A549 (cell line): Measurements from ENCODE around the gene UCP3. TPM values are rescaled to one million over a fixed set of nuclear protein-coding genes. Genes with fewer than 3 reads are reported as not detected.

Experiments
- ATAC-seq, 2 experiments: fragments of 200-7000 bp in 1 of 2; fragments of >200 bp in 1 of 2; cut with Nextera tagmentation in 1 of 2; cut with Tn5 transposase in 1 of 2; 3 replicates each; pipeline versions ENCODE4 v1.8.0 to v1.9.1; 2018 to 2020; ENCODE audit warnings: mild to moderate bottlenecking in 1 of 2, moderate library complexity in 1 of 2
- CTCF ChIA-PET: fragments of 300-600 bp; sonication (Branson Sonifier 250); formaldehyde crosslinking; extraction: SDS; loops from one replicate; lab custom pipeline; 2021; ENCODE audit warnings: antibody characterized with exemption, inconsistent platforms; lab: Yijun Ruan, JAX
- POLR2A ChIA-PET: fragments of 350-600 bp; formaldehyde crosslinking; extraction: SDS; loops from one replicate; lab custom pipeline; 2021; ENCODE audit warnings: antibody characterized with exemption, inconsistent platforms; lab: Yijun Ruan, JAX
- DNase-seq, 2 experiments: peaks; one replicate each; pipeline versions ENCODE4 v3.0.0 to v3.0.0-alpha.2; 2011 to 2016; ENCODE audit warnings: low read depth in 1 of 2, low spot score in 1 of 2
- FAIRE-seq: peaks from 2 replicates; lab custom pipeline; 2011; peaks lifted over from hg19 to GRCh38; lab: Jason Lieb, UNC
- H3K27ac ChIP-seq, 2 experiments: fragments of >200 bp; sonication (Bioruptor Twin); formaldehyde crosslinking; 3 replicates each; pipeline ENCODE4 v1.5.1; 2016 to 2017
- H3K4me1 ChIP-seq: fragments of >200 bp; sonication (Bioruptor Twin); formaldehyde crosslinking; 3 replicates; pipeline ENCODE4 v1.6.1; 2016
- H3K4me2 ChIP-seq: fragments of >200 bp; sonication (Bioruptor Twin); formaldehyde crosslinking; 3 replicates; pipeline ENCODE4 v1.6.1; 2016
- H3K4me3 ChIP-seq: fragments of >200 bp; sonication (Bioruptor Twin); formaldehyde crosslinking; 3 replicates; pipeline ENCODE4 v1.5.1; 2016
- H3K9me3 ChIP-seq: fragments of >200 bp; sonication (Bioruptor Twin); formaldehyde crosslinking; 3 replicates; pipeline ENCODE4 v1.6.1; 2016
- CHD4 ChIP-seq: fragments of 200-600 bp; sonication (generic); IDR thresholded peaks from 2 replicates; pipeline ENCODE4 v1.6.1; 2016; ENCODE audit warnings: antibody characterized with exemption, mild to moderate bottlenecking, borderline replicate concordance
- FOSL2 ChIP-seq, 2 experiments: fragments of 450-650 bp in 1 of 2; fragments of >200 bp in 1 of 2; sonication (Bioruptor Twin) in 1 of 2; formaldehyde crosslinking; IDR thresholded peaks; 2 replicates each; pipeline versions ENCODE4 v1.5.0 to v1.6.1; 2016 to 2020; ENCODE audit warnings: mild to moderate bottlenecking in 1 of 2, moderate library complexity in 1 of 2
- HOXB13 ChIP-seq: fragments of 250-450 bp; sonication (Bioruptor Pico); IDR thresholded peaks from 2 replicates; pipeline ENCODE4 v1.5.0; 2020; ENCODE audit warnings: low read depth, mild to moderate bottlenecking, moderate library complexity
- KDM5A ChIP-seq: fragments of 200-600 bp; sonication (generic); IDR thresholded peaks from 2 replicates; pipeline ENCODE4 v1.6.1; 2016; ENCODE audit warnings: antibody characterized with exemption, mild to moderate bottlenecking
- MAFK ChIP-seq: fragments of 450-650 bp; IDR thresholded peaks from 2 replicates; pipeline ENCODE4 v1.6.1; 2014; ENCODE audit not compliant: partially characterized antibody
- NR3C1 ChIP-seq: fragments of >200 bp; sonication (Bioruptor Twin); formaldehyde crosslinking; IDR thresholded peaks from 3 replicates; pipeline ENCODE4 v1.6.1; 2017
- SMC3 ChIP-seq: fragments of >200 bp; sonication (Bioruptor Twin); formaldehyde crosslinking; IDR thresholded peaks from 3 replicates; pipeline ENCODE4 v1.6.1; 2018; ENCODE audit warnings: inconsistent platforms
- TP53 ChIP-seq: fragments of 250-450 bp; sonication (Bioruptor Pico); IDR thresholded peaks from 2 replicates; pipeline ENCODE4 v1.5.0; 2021; ENCODE audit warnings: mild to moderate bottlenecking, moderate library complexity
- ZNF302 ChIP-seq: fragments of 250-450 bp; sonication (Bioruptor Pico); IDR thresholded peaks from 2 replicates; pipeline ENCODE4 v1.9.0; 2021; ENCODE audit warnings: inconsistent platforms, mild to moderate bottlenecking, moderate library complexity
- WGBS: methylation state at CpG from one replicate; pipeline ENCODE4 v1.1.6; 2017; ENCODE audit errors: missing lambda C conversion rate; 5-methylcytosine and 5-hydroxymethylcytosine counted together
- polyA plus RNA-seq, 4 experiments: library from polyadenylated mRNA; depleted of rRNA in 3 of 4; stranded (reverse); fragments of >200 nt; fragmentation: RNase III in 1 of 4; extraction: RNeasy Plus Mini Kit Qiagen cat#74134 plus additional on column Dnase treatment in 1 of 4; gene quantifications; 2 replicates in 3 of 4; 3 replicates in 1 of 4; pipeline ENCODE4 v1.2.3, GENCODE V29; 2011 to 2017
- TF ChIP-seq, protein P1 (sequence below): fragments of 250-450 bp; sonication (Bioruptor Pico); IDR thresholded peaks from 2 replicates; pipeline ENCODE4 v1.5.0; 2020; ENCODE audit warnings: low read depth, mild to moderate bottlenecking, moderate library complexity
- TF ChIP-seq, protein P2 (sequence below): fragments of >200 bp; sonication (Bioruptor Twin); formaldehyde crosslinking; IDR thresholded peaks from 3 replicates; pipeline ENCODE4 v1.6.1; 2016
- TF ChIP-seq, protein P3 (sequence below): fragments of >200 bp; sonication (Bioruptor Twin); formaldehyde crosslinking; IDR thresholded peaks from 2 replicates; pipeline ENCODE4 v1.6.1; 2016
- TF ChIP-seq, protein P4 (sequence below): IDR thresholded peaks from 2 replicates; pipeline ENCODE4 v1.6.1; 2012; ENCODE audit warnings: low read depth, borderline replicate concordance
- TF ChIP-seq, protein P5 (sequence below): IDR thresholded peaks from 2 replicates; pipeline ENCODE4 v1.6.1; 2012
- TF ChIP-seq, protein P6 (sequence below): fragments of 450-650 bp; IDR thresholded peaks from 2 replicates; pipeline ENCODE4 v1.6.1; 2014; ENCODE audit warnings: antibody characterized with exemption
- TF ChIP-seq, protein P7 (sequence below): IDR thresholded peaks from 2 replicates; pipeline ENCODE4 v1.6.1; 2012

UCP3 gene
- polyA plus RNA-seq, 2 of the 4 experiments (the other 2 are of a cell fraction): 1.3 to 1.5 TPM

DNA sequence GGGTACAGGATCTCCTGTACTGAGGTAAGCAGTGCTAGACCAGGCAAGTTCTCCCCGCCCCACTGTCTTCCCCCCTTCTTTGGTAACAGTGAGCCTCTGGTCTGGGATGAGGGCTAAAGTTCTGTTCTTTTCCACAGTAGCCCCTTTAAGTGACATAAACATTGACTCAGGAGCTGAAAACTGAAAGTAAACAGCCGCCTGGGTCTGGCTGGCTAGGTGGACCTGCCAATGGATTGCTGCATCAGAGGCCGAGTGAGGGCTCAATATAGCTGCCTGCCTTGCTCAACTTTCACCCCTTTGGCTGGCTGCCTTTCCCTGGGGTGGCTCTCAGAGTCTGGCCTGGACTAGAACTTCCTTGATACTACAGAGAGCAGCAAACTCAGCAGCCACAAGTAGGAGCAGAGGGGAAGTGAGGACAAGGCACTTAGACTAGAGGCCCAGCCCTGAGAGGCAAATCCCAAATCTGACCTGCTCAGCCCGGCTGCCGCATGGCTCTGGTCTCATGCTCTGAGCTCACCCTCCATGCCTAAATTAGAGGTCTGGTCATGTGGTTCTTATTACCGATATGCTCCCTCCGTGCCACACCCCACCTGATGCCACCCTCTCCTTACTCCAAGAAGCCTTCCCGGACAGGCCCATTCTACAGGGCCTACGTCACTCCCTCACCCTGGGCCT lies 9.6 kb upstream of the UCP3 start:
- peak in 1 of 2 experiments; percentile 60; a peak in 3 of 6 replicates for ATAC-seq
- no peak for DNase-seq
- Histone ChIP-seq H3K4me1 (peaks cover 7% of the 10 kb centered on the region; the same call in 2 of the 3 replicates), H3K4me3 (no peak overlapping the region), H3K9me3 (no peaks in the 10 kb centered on the region), H3K27ac (peak overlapping the region; percentile 14 to 56; a peak in 4 of 6 replicates), H3K4me2 (no peak overlapping the region)
- POLR2A ChIA-PET: no interaction called here
- TF ChIP-seq TP53: no peak
- CTCF ChIA-PET: interaction anchor here (0.5 to 1.6 kb wide), 4 partner anchors 24 to 435 kb away, joined by 3 to 4 read pairs (median 3); no protein-coding TSS in a partner anchor
- FAIRE-seq: no peak
- WGBS: 88% methylated on average over 9 of the region's 9 CpGs

DNA sequence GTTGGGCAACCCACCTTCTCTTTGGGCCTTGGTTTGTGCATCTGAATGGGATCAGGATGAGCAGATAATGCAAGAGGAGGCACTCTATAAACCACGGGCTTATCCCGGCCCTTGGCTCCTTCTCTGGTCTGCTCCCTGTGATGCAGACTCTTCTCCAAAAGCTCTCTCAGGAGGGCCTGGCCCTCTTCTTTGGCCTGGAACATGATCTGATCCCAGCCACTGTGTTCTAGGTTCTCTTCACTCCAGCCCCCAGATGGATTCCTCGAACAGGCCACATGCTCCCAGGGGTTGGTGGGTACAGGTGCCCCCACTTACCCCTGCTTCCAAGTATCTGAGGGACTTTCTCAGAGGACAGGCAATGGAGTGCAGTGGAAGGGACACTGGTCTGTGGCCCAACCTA lies 8.7 kb upstream of the UCP3 start:
- TF ChIP-seq NR3C1 (no peak), HOXB13 (CRISPR knock-in tag) (no peak), CHD4 (no peak)
- TF ChIP-seq, protein P1, sequence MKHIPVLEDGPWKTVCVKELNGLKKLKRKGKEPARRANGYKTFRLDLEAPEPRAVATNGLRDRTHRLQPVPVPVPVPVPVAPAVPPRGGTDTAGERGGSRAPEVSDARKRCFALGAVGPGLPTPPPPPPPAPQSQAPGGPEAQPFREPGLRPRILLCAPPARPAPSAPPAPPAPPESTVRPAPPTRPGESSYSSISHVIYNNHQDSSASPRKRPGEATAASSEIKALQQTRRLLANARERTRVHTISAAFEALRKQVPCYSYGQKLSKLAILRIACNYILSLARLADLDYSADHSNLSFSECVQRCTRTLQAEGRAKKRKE (CRISPR knock-in tag): no peak
- no peak for ATAC-seq
- H3K4me1 ChIP-seq: peaks cover 7% of the 10 kb centered on the region; the same call in 2 of the 3 replicates
- H3K4me3 ChIP-seq: no peak overlapping the region
- DNase-seq: no peak
- CTCF ChIA-PET: interaction anchor here (0.7 to 1.2 kb wide), 2 partner anchors 28 to 1229 kb away, joined by 3 read pairs; no protein-coding TSS in a partner anchor
- no peak overlapping the region for H3K27ac ChIP-seq
- no peak overlapping the region for H3K4me2 ChIP-seq
- 85% methylated on average over 3 of the region's 3 CpGs for WGBS
- no peaks in the 10 kb centered on the region for H3K9me3 ChIP-seq
- FAIRE-seq: no peak
- POLR2A ChIA-PET: no interaction called here

DNA sequence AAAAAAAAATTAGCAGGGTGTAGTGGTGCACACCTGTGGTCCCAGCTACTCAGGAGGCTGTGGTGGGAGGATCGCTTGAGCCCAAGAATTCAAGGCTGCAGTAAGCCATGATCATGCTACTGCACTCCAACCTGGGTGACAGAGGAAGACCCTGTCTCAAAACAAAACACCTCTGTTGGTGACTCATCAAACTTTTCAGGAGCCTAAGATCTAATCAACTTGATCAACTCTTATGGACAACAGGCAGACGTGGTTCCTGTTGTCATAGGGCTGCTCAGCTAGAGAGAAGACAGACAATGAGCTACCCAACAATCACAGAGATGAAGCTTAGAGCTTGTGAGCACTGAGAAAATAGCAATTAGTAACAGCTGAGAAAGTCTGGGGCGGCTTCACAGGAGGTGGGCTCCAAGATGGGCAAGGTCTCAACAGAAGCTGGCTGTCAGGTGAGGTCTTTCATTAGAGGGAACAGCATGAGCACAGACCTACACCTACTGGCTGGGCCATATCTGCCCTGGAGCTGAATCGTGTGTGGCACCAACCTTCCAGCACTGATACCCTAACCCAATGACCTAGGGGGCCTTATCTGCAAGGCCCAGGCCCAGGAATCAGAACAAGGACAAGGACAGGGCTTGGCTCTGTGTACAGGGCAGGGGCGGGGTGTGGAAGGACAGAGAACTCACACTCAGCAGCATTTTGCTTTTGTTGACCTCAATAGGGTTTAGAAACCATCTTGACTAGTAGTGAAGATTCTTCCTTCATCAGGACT lies 7.2 kb upstream of the UCP3 start:
- WGBS: 94% methylated on average over 5 of the region's 5 CpGs

DNA sequence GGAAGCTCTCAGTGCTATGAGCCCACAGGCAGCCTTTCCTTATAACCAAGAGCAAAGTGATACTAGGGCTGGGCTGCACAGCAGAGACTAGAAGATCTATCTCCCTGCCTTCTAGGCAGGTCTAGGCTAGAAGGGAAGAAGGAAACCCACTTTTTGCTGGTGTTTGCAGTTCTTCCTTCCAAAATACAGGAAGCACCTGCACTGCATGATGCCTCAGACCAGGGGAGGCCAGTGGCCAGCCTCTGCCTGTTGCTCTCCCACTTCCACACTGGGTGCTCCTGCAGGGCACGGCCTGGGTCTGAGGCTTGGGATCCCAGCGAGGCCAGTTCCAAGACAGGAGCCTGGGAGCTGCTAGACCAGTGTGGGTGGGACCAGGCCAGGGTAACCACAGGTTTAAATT lies 6.0 kb upstream of the UCP3 start:
- H3K4me2 ChIP-seq: no peak overlapping the region
- ChIA-PET CTCF (no interaction called here), POLR2A (no interaction called here)
- H3K27ac ChIP-seq: no peak overlapping the region
- WGBS: 89% methylated on average over 2 of the region's 2 CpGs
- peaks cover 7% of the 10 kb centered on the region; the same call in 2 of the 3 replicates for H3K4me1 ChIP-seq
- H3K9me3 ChIP-seq: no peaks in the 10 kb centered on the region
- TF ChIP-seq, protein P2, sequence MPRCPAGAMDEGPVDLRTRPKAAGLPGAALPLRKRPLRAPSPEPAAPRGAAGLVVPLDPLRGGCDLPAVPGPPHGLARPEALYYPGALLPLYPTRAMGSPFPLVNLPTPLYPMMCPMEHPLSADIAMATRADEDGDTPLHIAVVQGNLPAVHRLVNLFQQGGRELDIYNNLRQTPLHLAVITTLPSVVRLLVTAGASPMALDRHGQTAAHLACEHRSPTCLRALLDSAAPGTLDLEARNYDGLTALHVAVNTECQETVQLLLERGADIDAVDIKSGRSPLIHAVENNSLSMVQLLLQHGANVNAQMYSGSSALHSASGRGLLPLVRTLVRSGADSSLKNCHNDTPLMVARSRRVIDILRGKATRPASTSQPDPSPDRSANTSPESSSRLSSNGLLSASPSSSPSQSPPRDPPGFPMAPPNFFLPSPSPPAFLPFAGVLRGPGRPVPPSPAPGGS: no peak
- TF ChIP-seq, protein P3, sequence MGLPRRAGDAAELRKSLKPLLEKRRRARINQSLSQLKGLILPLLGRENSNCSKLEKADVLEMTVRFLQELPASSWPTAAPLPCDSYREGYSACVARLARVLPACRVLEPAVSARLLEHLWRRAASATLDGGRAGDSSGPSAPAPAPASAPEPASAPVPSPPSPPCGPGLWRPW: no peak
- TF ChIP-seq, protein P4, sequence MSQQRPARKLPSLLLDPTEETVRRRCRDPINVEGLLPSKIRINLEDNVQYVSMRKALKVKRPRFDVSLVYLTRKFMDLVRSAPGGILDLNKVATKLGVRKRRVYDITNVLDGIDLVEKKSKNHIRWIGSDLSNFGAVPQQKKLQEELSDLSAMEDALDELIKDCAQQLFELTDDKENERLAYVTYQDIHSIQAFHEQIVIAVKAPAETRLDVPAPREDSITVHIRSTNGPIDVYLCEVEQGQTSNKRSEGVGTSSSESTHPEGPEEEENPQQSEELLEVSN: no peak
- TF ChIP-seq, protein P5, sequence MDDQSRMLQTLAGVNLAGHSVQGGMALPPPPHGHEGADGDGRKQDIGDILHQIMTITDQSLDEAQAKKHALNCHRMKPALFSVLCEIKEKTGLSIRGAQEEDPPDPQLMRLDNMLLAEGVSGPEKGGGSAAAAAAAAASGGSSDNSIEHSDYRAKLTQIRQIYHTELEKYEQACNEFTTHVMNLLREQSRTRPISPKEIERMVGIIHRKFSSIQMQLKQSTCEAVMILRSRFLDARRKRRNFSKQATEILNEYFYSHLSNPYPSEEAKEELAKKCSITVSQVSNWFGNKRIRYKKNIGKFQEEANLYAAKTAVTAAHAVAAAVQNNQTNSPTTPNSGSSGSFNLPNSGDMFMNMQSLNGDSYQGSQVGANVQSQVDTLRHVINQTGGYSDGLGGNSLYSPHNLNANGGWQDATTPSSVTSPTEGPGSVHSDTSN: no peak
- TF ChIP-seq ZNF302 (CRISPR knock-in tag): no peak
- TF ChIP-seq MAFK: no peak
- TF ChIP-seq, protein P6, sequence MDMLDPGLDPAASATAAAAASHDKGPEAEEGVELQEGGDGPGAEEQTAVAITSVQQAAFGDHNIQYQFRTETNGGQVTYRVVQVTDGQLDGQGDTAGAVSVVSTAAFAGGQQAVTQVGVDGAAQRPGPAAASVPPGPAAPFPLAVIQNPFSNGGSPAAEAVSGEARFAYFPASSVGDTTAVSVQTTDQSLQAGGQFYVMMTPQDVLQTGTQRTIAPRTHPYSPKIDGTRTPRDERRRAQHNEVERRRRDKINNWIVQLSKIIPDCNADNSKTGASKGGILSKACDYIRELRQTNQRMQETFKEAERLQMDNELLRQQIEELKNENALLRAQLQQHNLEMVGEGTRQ: no peak
- TF ChIP-seq SMC3: no peak
- no peak for TF ChIP-seq KDM5A
- TF ChIP-seq, protein P7, sequence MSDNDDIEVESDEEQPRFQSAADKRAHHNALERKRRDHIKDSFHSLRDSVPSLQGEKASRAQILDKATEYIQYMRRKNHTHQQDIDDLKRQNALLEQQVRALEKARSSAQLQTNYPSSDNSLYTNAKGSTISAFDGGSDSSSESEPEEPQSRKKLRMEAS: no peak
- H3K4me3 ChIP-seq: no peak overlapping the region
- DNase-seq (no peak), ATAC-seq (no peak), FAIRE-seq (no peak)

More for the DNA sequence above, 7.2 kb upstream of the UCP3 start:
- Histone ChIP-seq H3K4me1 (peaks cover 7% of the 10 kb centered on the region; the same call in 2 of the 3 replicates), H3K9me3 (no peaks in the 10 kb centered on the region), H3K4me3 (no peak overlapping the region), H3K4me2 (no peak overlapping the region), H3K27ac (no peak overlapping the region)
- TF ChIP-seq, protein P5: no peak
- TF ChIP-seq FOSL2 (IDR thresholded peaks at IDR 0.05): no peak
- 0 out of 2 replicates have a peak, but pooled peaks have one; percentile 21 for TF ChIP-seq FOSL2 (CRISPR knock-in tag; IDR thresholded peaks at IDR 0.05)
- ChIA-PET CTCF (interaction anchor here (0.5 to 0.7 kb wide), 3 partner anchors 14 to 613 kb away, joined by 3 to 4 read pairs (median 3); no protein-coding TSS in a partner anchor), POLR2A (no interaction called here)
- ATAC-seq (no peak), FAIRE-seq (no peak), DNase-seq (no peak)
